Right ventricle myocardium inferior (tissue), 1 donor: Measurements from ENCODE around the gene ANKRD31. TPM values are rescaled to one million over a fixed set of nuclear protein-coding genes. Genes with fewer than 3 reads are reported as not detected.
"Not testable (repeated sequence)": the region's sequence is repeated elsewhere in the genome, so short reads cannot be mapped to it uniquely, and the experiment has no call there.

Experiments
- ATAC-seq: fragments of 200-7000 bp; cut with Tn5 transposase; one replicate; pipeline ENCODE4 v1.9.1; 2020; ENCODE audit warnings: mild to moderate bottlenecking, moderate library complexity
- DNase-seq: peaks from one replicate; pipeline ENCODE4 v3.0.0; 2021; ENCODE audit errors: missing footprints
- intact Hi-C: fragments of 100-400 bp; cut with DNase I; formaldehyde crosslinking; loops from one replicate; pipeline ENCODE4 v1.11.0; 2022
- total RNA-seq: library from RNA; stranded (reverse); fragmentation: NEBNext Ultra II Directional; extraction: Animal tissue kit (Norgen Biotek cat#: 25700); gene quantifications from one replicate; pipeline ENCODE4 v1.2.1, GENCODE V29; 2021
- donor health status: DM: no; HTN: yes; CAD: no; lungs with severe emphysema.

The ANKRD31 gene
- total RNA-seq, 1 donor from 2014 or later, result 0.05 TPM

DNA sequence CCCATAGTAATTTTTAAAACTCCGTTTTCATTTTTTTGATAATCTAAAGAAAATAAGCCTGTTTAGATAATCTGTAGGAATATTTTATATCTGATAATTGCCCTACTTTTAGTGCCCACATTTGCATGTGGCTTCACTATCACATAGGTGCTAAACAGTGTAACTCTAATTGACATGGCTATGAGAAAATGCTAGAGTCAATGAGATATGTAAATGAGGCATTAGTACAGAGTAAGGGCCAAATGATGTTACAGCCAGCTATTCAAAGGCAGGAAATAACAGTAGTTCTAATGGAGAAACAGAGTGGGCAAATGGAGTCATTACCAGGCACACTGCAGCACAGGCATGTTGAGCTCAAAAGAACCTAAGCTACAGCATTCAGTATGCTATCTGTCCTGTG lies 147.0 kb downstream of the ANKRD31 start:
- intact Hi-C loops, result no loop called here
- DNase-seq, result no peak
- ATAC-seq, result no peak

DNA sequence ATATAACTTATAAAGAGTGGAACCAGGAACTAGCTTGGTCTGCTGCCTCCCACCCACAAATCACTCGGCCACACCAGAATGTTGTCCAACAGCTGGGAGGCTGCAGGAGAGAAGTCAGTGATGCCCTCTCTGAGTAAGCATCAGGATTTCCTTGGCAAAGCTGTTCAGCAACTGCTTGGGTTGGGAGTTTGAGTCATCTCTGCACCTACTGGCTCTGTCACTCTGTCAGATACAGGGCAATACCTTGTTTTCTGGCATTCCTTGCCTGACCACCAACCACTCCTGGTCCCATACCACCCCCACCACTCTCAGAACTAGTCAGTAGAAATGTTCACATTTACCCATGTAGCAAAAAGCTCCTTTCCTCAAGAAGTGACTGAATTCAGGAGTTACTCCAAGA lies 147.5 kb downstream of the ANKRD31 start:
- DNase-seq (no peak), ATAC-seq (no peak)
- intact Hi-C loops, result no loop called here

DNA sequence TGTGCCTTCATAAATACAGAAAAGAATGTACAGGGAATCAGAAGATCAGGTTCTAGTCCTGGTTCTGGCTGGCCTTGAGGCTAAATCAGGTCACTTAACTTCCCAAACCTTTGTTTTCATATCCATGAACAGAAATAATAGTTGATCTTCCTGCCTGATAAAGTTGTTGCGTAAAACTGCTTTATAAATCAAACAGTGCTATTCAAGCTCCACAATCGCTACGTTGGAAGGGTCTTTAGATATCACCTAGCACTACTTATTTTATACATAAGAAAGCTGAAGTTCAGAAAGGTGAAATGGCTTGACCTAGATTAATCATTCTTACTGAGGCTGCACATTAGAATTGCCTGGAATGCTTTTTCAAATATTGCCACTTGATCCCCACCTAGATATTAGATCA lies 148.0 kb downstream of the ANKRD31 start:
- ATAC-seq (no peak), DNase-seq (no peak)
- intact Hi-C loops, result no loop called here

DNA sequence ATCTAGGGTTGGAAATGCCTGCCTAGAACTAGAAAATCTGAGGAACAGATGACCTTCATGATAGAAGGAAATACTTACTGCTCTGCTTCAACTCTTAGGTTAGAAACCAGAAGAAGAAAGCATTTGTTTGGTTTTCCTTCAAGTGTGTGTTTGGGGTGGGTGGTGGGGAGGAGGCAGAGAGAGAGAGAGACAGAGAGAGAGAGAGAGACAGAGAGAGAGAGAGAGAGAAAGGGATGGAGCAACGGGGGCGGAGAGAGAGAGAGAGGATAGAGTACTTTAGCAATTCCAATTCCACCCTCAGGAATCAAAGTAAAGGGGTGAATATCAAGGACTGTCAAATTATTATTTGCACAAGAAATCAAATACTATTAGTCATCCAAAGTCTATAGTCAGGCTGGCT lies 155.2 kb downstream of the ANKRD31 start:
- DNase-seq, result no peak
- no peak for ATAC-seq
- intact Hi-C loops, result no loop called here

DNA sequence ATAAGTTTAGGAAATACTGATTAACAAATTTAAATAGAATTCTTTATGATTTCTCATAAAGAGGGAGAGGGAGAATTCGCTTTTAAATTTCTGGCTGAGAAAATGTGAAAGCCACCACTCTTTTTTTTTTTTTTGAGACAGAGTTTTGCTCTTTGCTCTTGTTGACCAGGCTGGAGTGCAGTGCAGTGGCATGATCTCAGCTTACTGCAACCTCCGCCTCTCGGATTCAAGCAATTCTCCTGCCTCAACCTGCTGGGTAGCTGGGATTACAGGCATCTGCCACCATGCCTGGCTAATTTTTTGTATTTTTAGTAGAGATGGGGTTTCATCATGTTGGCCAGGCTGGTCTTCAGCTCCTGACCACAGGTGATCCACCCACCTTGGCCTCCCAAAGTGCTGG lies 157.3 kb downstream of the ANKRD31 start:
- ATAC-seq, intact Hi-C loops, DNase-seq: not testable (repeated sequence)

DNA sequence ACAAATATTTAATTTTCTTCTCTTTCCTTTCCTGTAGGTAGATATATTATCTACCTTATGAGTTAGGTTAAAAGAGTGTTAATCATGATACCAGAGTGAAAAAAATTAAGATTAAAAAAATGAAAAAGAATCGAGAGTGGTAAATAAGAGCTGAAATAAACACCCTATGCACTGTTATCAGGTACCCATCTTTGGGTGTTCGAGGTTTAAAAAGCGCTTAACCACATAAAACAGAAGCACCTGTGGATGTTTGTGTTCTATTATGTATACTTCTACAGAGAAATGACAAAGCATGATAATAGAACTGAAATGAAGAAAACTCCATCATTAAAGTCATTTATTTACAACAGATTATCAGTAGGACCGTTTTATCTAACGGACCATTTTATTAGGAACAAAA lies 158.7 kb downstream of the ANKRD31 start:
- intact Hi-C loops, result no loop called here
- ATAC-seq, result no peak

DNA sequence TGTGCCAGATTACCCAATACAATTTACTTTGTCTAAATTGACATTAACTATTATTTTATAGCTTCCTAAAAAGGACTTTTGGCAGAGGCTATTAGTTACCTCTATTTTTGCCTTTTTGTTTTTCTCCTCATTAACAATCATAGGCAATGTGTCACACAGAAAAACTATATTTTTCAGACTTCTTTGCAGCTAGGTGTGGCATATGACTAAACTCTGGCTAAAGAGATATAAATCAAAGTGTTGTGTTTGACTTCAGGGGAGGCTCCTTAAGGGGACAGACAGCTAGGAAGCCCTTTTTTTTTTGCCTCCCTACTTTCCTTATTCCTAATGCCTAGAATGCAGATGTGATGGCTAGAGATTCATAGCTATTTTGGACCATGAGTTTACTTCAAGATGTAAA lies 164.6 kb downstream of the ANKRD31 start:
- no peak for DNase-seq
- no peak for ATAC-seq
- intact Hi-C loops, result no loop called here

More for the DNA sequence above, 158.7 kb downstream of the ANKRD31 start:
- no peak for DNase-seq

DNA sequence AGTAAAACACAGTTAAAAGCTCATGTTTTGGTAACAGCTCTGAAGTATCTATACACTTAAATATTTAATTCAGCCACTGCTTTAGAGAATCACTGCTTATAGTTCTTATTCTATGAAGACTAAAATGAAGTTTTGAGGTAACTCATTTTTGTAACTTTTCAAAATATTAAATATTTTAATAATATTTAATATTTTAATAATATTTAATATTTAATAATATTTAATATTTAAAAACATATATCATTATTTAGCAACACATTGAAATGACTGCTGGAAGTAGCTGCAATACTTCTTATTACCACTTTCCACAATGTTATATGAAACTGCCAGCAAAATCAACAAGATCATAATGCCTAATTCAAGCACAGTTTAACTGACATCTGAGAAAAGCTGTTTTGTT lies 165.6 kb downstream of the ANKRD31 start:
- ATAC-seq (no peak), DNase-seq (no peak)
- intact Hi-C loops, result no loop called here

DNA sequence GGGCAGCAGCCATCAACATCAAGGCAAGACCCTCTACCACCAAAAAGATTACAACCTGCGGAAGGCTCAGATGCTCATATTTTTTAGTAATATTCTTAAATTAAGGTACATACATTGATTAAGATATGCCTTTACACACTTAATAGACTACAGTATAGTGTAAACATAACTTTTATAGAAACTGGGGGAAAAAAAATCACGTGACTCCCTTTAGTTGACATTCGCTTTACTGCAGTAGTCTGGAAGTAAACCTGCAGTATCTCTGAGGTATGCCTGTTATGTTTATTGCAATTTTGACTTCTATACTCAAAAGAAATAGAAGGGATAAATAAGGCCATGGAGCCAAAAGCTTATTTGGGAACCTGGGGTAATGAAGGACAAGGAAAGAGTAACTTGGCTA lies 169.2 kb downstream of the ANKRD31 start:
- no peak for ATAC-seq
- intact Hi-C loops, result no loop called here
- no peak for DNase-seq

DNA sequence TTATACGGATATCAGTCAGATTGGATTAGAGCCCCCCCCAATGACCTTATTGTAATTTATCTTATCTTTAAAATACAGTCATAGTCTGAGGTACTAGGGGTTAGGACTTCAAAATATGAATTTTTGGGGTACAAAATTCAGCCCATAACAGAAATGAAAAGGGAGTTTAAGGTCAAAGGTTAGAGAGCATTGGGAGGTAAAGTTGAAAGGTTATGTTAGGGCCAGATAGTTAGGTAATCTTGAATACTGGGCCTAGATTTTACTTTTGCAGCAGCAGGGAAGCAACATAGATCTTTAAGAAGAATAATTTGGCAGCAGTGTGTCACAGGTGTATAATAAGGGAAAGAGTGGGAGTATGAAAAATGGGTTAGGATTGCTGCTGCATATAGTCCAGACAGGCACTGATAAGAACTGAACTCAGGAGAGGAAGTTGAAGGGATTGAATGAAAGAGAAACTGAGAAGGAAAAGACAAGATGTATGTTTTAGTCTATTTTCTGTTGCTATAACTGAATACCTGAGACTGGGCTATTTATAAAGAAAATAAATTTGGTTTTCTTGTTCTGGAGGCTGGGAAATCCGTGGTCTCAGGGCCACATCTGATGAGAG lies 173.7 kb downstream of the ANKRD31 start:
- DNase-seq, result no peak
- intact Hi-C loops, result no loop called here
- ATAC-seq, result no peak

DNA sequence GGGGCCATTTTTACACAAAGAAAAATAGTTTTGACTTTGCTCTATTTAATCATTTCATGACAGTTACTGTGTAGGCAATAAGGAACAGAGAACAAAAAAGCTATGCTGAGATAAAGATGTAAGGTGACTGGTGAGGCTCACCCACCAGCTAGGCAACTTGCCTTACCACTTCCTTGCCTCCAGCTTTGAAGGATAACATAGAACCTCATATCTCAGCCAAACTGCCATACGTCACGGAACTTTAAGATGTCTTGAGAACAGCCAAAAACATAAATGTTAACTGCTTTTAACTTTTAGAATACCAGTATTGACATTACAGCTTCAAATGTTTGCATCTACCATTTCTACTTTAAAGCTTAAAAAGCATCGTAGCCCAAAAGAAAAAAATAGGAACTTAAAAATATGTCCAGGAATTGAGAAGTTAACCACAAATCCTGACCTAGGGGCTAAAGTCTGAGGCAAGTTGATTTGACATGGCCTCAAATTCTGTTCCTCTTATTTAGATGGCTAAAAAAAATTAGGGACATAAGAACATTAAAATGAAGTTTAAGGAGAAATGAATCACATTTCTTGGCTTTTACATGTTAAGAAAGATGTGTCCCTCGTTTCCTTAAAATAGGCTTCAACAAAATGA lies 176.6 kb downstream of the ANKRD31 start:
- intact Hi-C loops, result loop anchor here (10.0 kb wide), 1 partner anchor 275 kb away; the partner anchor contains the start of gene HMGCR
- ATAC-seq (no peak), DNase-seq (no peak)

DNA sequence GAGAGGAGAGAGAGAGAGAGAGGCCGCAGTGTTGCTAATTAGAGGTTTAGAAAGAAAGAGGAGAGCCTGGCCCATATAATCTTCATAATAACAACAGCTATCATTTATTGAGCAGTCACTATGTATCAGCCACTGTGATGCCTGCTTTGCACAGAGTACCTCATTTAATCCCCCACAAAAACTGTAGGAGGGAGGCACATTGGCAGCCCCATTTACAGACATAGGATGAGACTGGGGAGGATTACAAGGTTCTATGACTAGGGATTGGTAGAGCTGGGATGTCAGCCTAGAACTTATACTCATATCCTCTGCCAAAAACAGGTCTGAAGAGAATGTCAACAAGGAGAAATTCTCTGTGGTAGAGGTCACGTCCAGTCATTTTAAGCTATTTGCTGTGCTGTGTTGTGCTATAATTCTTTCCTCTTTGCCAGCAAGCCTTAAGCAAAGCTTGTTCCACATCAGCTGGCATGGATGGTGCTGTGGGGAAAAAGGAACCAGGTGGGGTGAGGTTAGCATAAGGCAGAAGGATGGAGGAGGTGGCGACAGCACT lies 177.6 kb downstream of the ANKRD31 start:
- DNase-seq (no peak), ATAC-seq (no peak)
- intact Hi-C loops, result loop anchor here (10.0 kb wide), 1 partner anchor 276 kb away; the partner anchor contains the start of gene HMGCR

DNA sequence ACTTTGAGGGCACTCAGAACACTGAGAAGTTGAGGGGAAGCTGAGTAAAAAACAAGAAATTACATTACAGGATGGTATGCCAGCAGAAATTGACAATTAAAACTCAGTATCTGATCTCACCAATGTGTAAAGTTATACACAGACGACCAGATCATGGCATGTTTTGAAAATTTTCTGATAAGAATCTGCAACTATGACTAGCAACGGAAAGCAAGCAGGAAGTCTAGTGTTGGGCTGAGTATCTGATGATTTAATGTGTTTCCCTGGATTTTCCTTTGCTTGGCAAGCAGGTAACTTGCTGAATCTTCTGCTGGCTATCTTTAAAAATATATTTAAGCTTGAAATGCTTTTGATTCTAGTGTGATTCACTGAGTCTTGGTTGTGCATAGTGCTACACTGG lies 179.1 kb downstream of the ANKRD31 start:
- no peak for ATAC-seq
- intact Hi-C loops, result loop anchor here (10.0 kb wide), 1 partner anchor 277 kb away; the partner anchor contains the start of gene HMGCR
- no peak for DNase-seq

DNA sequence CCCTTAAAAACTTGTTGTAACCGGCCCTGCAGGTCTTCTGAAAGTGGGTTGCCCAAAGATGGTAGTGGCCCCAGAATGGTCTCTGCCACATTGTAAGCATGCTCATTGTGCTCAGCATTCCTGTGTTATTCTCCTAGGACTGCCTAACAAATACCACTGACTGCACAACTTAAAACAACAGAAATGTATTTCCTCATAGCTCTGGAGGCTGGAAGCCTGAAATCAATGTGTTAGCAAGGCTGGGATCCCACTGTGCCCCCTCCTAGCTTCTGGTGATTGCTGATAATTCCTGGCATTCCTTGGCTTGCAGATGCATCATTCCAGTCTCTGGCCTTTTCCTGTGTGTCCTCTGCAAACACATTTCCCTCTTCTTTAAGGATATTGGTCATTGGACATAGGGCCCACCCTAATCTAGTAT lies 180.9 kb downstream of the ANKRD31 start:
- intact Hi-C loops, result loop anchor here (10.0 kb wide), 1 partner anchor 279 kb away; the partner anchor contains the start of gene HMGCR
- ATAC-seq (no peak), DNase-seq (no peak)

DNA sequence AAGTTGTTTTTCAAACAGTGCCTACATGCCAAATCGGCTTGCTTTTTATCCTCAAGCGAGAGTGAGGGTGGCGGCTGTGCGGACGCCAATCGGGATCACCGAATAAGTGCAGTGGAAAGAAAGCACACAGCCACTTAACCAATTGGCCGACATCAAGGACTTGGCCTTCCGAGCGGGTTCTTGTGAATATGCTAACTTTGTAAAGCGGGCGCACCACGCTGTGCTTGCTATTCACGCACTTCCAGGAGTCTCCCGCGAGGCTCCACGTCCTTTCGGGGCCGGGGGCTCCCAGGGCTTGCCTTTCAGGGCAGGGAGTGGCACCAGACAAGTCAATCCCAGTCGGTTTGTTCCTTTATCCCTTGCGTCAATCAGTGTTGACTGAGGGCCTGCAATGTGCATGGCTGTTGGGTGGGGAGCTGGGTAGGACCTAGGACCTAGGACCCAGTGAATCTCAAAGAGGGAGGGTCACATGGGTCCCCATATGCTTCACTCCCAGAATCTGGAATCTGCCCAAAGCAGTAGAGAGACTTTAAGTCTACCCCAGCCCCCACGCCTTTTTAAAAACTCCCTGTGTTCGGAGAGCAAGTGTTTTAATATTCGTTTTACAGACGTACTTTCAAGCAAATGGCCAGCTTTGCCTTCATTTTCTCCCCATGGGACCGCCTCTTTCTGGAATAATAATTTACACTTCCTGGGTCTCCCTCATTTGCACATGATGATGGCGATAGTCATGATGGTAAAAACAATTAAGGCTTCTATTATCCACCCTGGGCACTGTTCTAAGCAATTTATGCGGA lies 182.3 kb downstream of the ANKRD31 start:
- intact Hi-C loops, result loop anchor here (10.0 kb wide), 1 partner anchor 280 kb away; the partner anchor contains the start of gene HMGCR
- DNase-seq, result no peak
- peak; percentile 12 for ATAC-seq

DNA sequence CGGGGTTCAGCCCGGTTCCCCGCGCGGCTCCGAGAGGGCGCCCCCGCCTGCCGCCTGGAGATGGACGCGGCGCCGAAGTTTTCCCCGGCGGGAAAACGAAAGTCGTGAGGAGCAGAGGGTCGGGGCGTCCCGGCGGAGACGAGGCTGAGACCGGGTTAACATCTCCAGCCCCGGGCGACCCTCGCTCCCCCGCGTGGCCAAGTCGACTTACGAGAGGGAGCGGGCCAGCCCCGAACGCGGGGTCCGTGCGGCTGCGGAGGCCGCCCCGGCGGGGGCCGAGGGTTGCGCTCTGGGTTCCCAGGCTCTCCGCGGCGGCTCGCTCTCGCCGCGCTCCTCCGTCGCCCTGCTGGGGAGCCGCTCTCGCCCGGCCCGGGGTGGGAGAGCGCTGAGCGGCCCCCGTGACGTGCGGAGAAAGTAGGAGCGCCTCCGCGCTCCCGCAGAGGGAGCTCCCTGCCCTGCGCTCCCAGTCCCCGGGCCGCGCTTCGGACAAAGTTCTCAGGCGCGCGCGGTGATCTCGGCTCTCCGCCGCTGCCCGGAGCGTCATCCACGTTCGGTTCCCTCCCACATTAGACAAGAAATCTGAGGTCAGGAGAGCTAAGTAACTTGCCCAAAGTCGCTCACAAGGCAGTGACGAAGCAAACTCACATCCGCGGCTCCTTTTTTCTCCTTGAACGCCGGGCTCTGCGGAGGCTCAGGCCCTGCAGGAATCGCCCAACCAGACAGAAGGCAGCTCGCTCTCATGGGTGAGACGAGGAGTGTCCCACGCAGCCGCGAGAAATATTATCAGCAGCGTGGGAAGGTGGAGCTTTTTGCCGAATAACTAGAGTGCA lies 183.2 kb downstream of the ANKRD31 start:
- intact Hi-C loops, result loop anchor here (10.0 kb wide), 1 partner anchor 281 kb away; the partner anchor contains the start of gene HMGCR
- DNase-seq, result peak; percentile 75
- peak; percentile 58 for ATAC-seq

DNA sequence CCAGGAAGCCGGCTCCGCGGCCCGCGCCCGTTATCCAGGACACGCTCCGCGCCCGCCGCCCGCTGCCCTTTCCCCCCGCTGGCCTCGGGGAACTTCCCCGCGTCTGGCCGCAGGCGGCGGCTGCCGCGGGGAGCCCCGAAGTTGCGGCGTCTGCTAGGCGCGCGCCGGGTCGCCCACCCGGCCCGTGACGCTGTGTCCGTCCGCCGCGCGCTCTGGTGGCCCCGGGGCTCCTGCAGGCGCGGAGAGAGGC lies 183.7 kb downstream of the ANKRD31 start:
- ATAC-seq (no peak), DNase-seq (no peak)
- intact Hi-C loops, result loop anchor here (10.0 kb wide), 1 partner anchor 282 kb away; the partner anchor contains the start of gene HMGCR

DNA sequence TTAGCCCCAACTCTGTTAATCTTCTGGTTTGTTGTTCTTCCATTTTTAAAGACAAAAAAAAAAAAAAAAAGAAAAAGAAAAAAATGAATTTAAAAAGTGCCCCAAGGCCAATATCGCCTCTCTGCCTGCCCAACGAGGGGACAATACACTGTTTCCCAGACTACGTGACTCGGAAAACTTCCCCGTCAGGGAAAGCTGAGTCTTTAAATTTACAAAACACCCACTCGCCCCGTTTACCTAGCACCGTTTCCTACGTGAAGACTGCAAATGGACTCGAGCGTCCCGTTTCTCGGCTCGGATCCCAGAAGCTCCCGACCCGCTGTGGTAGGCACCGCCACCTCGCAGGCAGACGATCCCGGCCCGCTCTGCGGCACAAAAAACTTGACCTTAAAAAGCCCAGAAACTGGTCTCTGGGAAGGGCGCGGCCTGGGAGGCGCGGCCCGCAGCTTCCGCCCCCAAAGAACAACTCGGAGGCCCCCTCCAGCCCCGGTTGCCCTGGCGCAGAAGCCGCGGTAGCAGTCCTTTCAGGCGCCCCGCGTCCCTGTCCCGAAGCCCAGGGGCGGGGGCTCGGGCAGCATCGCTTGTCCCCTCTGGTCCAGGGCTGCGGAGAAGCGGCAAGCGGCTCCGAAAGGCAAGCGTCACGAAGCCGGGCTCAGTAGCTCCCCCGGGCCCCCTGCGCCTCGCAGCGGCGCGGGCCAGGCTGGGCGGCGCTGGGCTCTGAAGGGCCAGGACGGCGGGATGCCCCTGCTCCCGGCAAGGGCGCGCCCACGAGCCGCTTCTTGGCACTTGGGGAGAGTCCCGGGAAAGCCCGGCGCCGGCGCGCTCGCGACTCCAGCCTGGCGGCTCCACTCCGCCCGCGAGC lies 184.3 kb downstream of the ANKRD31 start, which contains the start of gene GCNT4:
TSS of gene GCNT4 (minus strand) at position 367 of the 862 bp plus-strand sequence. CDS start 22,521 bp downstream, outside the sequence.
- intact Hi-C loops, result loop anchor here (10.0 kb wide), 1 partner anchor 282 kb away; the partner anchor contains the start of gene HMGCR
- ATAC-seq, result peak; percentile 71
- peak; percentile 67 for DNase-seq
